K562 (cell line): ENCODE data around the gene ERAP2. TPM values are rescaled to one million over a fixed set of nuclear protein-coding genes. Genes with fewer than 3 reads are reported as not detected.

Experiments
- ARID1B ChIP-seq: fragments of 450-650 bp; IDR thresholded peaks from 2 replicates; pipeline ENCODE4 v1.6.1; 2016; ENCODE audit warnings: antibody characterized with exemption, mild to moderate bottlenecking, inconsistent platforms
- DNMT1 ChIP-seq: fragments of 450-650 bp; IDR thresholded peaks from 2 replicates; pipeline ENCODE4 v1.6.1; 2016; ENCODE audit warnings: antibody characterized with exemption, mild to moderate bottlenecking
- ELF2 ChIP-seq: fragments of 250-450 bp; sonication (Bioruptor Pico); IDR thresholded peaks from 2 replicates; pipeline ENCODE4 v1.5.0; 2021; ENCODE audit warnings: mild to moderate bottlenecking
- EP300 ChIP-seq: IDR thresholded peaks from 2 replicates; pipeline ENCODE4 v1.6.1; 2012; ENCODE audit warnings: low read length, improper control_type of control experiment
- ETV6 ChIP-seq, 3 experiments: fragments of 150-350 bp in 1 of 3; sonication (generic) in 1 of 3; formaldehyde crosslinking in 1 of 3; IDR thresholded peaks; 2 replicates each; pipeline versions ENCODE4 v1.6.1 to v1.8.0; 2014 to 2022; ENCODE audit warnings: borderline replicate concordance in 2 of 3, low read depth in 2 of 3, antibody characterized with exemption in 1 of 3, low read length in 1 of 3, mild to moderate bottlenecking in 1 of 3, missing genetic modification reagents in 1 of 3
- FOXM1 ChIP-seq, 2 experiments: fragments of 450-650 bp in 1 of 2; sonication (generic) in 1 of 2; formaldehyde crosslinking in 1 of 2; IDR thresholded peaks; 2 replicates each; pipeline versions ENCODE4 v1.6.1 to v1.9.0; 2017 to 2022; ENCODE audit warnings: low read depth in 2 of 2, mild to moderate bottlenecking in 2 of 2, missing genetic modification reagents in 1 of 2, moderate library complexity in 1 of 2
- IRF2 ChIP-seq: sonication (generic); formaldehyde crosslinking; IDR thresholded peaks from 2 replicates; pipeline ENCODE4 v1.8.1; 2022; ENCODE audit warnings: mild to moderate bottlenecking, missing genetic modification reagents
- POLR2G ChIP-seq: fragments of 200-400 bp; formaldehyde crosslinking; IDR thresholded peaks from 2 replicates; pipeline ENCODE4 v1.6.1; 2017; ENCODE audit warnings: low read depth, mild to moderate bottlenecking, antibody characterized with exemption, low read length, moderate library complexity
- POLR2H ChIP-seq: IDR thresholded peaks from 2 replicates; pipeline ENCODE4 v1.6.1; 2016; ENCODE audit warnings: missing genetic modification characterization, low read depth, mild to moderate bottlenecking, control low read depth, missing compliant biosample characterization, moderate library complexity
- SETDB1 ChIP-seq: IDR thresholded peaks from one replicate; pipeline ENCODE4 v1.6.1; 2012; ENCODE audit warnings: low read length, control low read depth, inconsistent platforms
- SREBF1 ChIP-seq: fragments of 150-350 bp; IDR thresholded peaks from 2 replicates; pipeline ENCODE4 v1.6.1; 2014; ENCODE audit warnings: antibody characterized with exemption, low read depth, low read length, borderline replicate concordance
- STAT5A ChIP-seq: IDR thresholded peaks from 2 replicates; pipeline ENCODE4 v1.6.1; 2012; ENCODE audit warnings: low read length, inconsistent platforms, borderline replicate concordance
- TAF1 ChIP-seq: IDR thresholded peaks from 2 replicates; pipeline ENCODE4 v1.6.1; 2011; ENCODE audit warnings: mild to moderate bottlenecking, low read length, moderate library complexity; ENCODE audit not compliant: insufficient read depth, control insufficient read depth, severe bottlenecking; ENCODE audit errors: extremely low read depth
- ZNF133 ChIP-seq: fragments of 250-450 bp; sonication (Bioruptor Pico); IDR thresholded peaks from 2 replicates; pipeline ENCODE4 v1.4.0; 2020; ENCODE audit warnings: mild to moderate bottlenecking
- ZNF263 ChIP-seq: sonication (generic); formaldehyde crosslinking; IDR thresholded peaks from 2 replicates; pipeline ENCODE4 v1.8.0; 2022; ENCODE audit warnings: mild to moderate bottlenecking, missing genetic modification reagents, borderline replicate concordance
- ZNF444 ChIP-seq: fragments of 250-450 bp; sonication (Bioruptor Pico); IDR thresholded peaks from 2 replicates; pipeline ENCODE4 v1.4.0; 2020; ENCODE audit warnings: mild to moderate bottlenecking, moderate library complexity
- polyA plus RNA-seq, 8 experiments: library from polyadenylated mRNA; depleted of rRNA in 4 of 8; stranded (reverse) in 5 of 8; unstranded in 3 of 8; fragments of >200 nt; fragmentation: Nextera tagmentation in 2 of 8; fragmentation: Illumina TruSeq in 1 of 8; extraction: Ambion mirVana in 2 of 8; extraction: Trizol in 1 of 8; gene quantifications; 2 replicates each; pipeline versions ENCODE4 v1.2.1 to v1.2.3, GENCODE V29; 2011 to 2014; ENCODE audit warnings: inconsistent platforms in 1 of 8, missing spikeins in 1 of 8
- total RNA-seq, 7 experiments: library from RNA; depleted of rRNA in 6 of 7; stranded (reverse); fragments of >200 nt in 6 of 7; fragmentation: Illumina TruSeq in 2 of 7; extraction: Trizol in 2 of 7; gene quantifications; 2 replicates each; pipeline versions ENCODE4 v1.2.1 to v1.2.3, GENCODE V29; 2011 to 2021; ENCODE audit warnings: low replicate concordance in 1 of 7
- TF ChIP-seq, protein P1 (sequence below): sonication (generic); formaldehyde crosslinking; IDR thresholded peaks from 2 replicates; pipeline ENCODE4 v1.8.1; 2022; ENCODE audit warnings: missing genetic modification reagents
- TF ChIP-seq, protein P2 (sequence below): sonication (generic); formaldehyde crosslinking; IDR thresholded peaks from 2 replicates; pipeline ENCODE4 v1.8.1; 2023; ENCODE audit warnings: mild to moderate bottlenecking, missing genetic modification reagents, moderate library complexity
- TF ChIP-seq, protein P3 (sequence below): fragments of 250-450 bp; sonication (Bioruptor Pico); IDR thresholded peaks from 2 replicates; pipeline ENCODE4 v1.8.0; 2022; ENCODE audit warnings: inconsistent platforms, mild to moderate bottlenecking, moderate library complexity, borderline replicate concordance
- TF ChIP-seq, protein P4 (sequence below): sonication (generic); formaldehyde crosslinking; IDR thresholded peaks from 2 replicates; pipeline ENCODE4 v1.8.0; 2022; ENCODE audit warnings: mild to moderate bottlenecking, missing genetic modification reagents, borderline replicate concordance
- TF ChIP-seq, protein P5 (sequence below): fragments of 450-650 bp; formaldehyde crosslinking; IDR thresholded peaks from 2 replicates; pipeline ENCODE4 v1.4.0; 2020; ENCODE audit warnings: mild to moderate bottlenecking

Gene ERAP2
- total and polyA plus RNA-seq, 9 of the 15 experiments (the other 6 are each of a cell fraction or from before 2014, with no cell fraction given): 0.93 to 4.0 (median 2.1) TPM

DNA sequence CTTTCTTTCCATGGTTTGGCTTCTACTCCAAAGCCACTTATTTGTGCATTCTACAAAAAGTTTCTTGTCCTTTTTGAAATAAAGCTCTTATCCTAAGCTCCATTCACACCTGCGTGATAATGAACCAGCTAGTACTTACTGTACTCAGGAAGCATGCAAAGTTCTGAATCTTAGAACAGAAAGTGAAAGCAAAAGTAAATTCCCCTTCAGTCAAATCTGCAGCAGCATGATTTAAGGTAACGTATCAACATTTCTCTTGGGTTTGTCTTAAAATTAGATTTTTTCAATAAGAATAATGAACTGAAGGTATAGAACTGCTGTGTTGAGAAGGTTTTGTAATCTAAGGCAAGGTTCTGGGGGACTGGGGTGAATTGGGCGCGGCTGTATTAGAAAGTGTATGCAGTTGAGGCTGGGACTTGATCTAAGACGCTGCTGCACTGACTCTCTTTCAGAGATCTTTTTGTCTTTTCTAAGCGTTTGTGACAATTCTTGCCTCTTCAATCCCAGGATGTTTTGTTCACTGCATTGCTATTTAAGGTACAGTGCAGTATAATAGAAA is at the start of gene ERAP2 (continued):
- TF ChIP-seq SREBF1 (no peak), POLR2G (no peak), ZNF133 (CRISPR knock-in tag) (no peak), SETDB1 (no peak), DNMT1 (no peak), FOXM1 (IDR thresholded peaks at IDR 0.05; ENCODE audit: low read depth) (peak; percentile 82), FOXM1 (CRISPR knock-in tag; IDR thresholded peaks at IDR 0.05; ENCODE audit: low read depth) (no peak), ZNF263 (CRISPR knock-in tag) (no peak), STAT5A (no peak), IRF2 (CRISPR knock-in tag) (peak; percentile 96), ZNF444 (CRISPR knock-in tag) (no peak), TAF1 (peak; percentile 34), POLR2H (no peak), ARID1B (no peak), ETV6 (IDR thresholded peaks at IDR 0.05; ENCODE audit: borderline replicate concordance in 1 of 2, low read depth in 2 of 2, low read length in 1 of 2) (no peak), ETV6 (CRISPR knock-in tag; IDR thresholded peaks at IDR 0.05; ENCODE audit: borderline replicate concordance) (no peak), EP300 (no peak), ELF2 (CRISPR knock-in tag) (no peak)
- TF ChIP-seq, protein P1, sequence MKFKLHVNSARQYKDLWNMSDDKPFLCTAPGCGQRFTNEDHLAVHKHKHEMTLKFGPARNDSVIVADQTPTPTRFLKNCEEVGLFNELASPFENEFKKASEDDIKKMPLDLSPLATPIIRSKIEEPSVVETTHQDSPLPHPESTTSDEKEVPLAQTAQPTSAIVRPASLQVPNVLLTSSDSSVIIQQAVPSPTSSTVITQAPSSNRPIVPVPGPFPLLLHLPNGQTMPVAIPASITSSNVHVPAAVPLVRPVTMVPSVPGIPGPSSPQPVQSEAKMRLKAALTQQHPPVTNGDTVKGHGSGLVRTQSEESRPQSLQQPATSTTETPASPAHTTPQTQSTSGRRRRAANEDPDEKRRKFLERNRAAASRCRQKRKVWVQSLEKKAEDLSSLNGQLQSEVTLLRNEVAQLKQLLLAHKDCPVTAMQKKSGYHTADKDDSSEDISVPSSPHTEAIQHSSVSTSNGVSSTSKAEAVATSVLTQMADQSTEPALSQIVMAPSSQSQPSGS (CRISPR knock-in tag): no peak
- TF ChIP-seq, protein P2, sequence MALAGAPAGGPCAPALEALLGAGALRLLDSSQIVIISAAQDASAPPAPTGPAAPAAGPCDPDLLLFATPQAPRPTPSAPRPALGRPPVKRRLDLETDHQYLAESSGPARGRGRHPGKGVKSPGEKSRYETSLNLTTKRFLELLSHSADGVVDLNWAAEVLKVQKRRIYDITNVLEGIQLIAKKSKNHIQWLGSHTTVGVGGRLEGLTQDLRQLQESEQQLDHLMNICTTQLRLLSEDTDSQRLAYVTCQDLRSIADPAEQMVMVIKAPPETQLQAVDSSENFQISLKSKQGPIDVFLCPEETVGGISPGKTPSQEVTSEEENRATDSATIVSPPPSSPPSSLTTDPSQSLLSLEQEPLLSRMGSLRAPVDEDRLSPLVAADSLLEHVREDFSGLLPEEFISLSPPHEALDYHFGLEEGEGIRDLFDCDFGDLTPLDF (CRISPR knock-in tag): no peak
- TF ChIP-seq, protein P3, sequence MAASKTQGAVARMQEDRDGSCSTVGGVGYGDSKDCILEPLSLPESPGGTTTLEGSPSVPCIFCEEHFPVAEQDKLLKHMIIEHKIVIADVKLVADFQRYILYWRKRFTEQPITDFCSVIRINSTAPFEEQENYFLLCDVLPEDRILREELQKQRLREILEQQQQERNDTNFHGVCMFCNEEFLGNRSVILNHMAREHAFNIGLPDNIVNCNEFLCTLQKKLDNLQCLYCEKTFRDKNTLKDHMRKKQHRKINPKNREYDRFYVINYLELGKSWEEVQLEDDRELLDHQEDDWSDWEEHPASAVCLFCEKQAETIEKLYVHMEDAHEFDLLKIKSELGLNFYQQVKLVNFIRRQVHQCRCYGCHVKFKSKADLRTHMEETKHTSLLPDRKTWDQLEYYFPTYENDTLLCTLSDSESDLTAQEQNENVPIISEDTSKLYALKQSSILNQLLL (CRISPR knock-in tag): no peak
- TF ChIP-seq, protein P4, sequence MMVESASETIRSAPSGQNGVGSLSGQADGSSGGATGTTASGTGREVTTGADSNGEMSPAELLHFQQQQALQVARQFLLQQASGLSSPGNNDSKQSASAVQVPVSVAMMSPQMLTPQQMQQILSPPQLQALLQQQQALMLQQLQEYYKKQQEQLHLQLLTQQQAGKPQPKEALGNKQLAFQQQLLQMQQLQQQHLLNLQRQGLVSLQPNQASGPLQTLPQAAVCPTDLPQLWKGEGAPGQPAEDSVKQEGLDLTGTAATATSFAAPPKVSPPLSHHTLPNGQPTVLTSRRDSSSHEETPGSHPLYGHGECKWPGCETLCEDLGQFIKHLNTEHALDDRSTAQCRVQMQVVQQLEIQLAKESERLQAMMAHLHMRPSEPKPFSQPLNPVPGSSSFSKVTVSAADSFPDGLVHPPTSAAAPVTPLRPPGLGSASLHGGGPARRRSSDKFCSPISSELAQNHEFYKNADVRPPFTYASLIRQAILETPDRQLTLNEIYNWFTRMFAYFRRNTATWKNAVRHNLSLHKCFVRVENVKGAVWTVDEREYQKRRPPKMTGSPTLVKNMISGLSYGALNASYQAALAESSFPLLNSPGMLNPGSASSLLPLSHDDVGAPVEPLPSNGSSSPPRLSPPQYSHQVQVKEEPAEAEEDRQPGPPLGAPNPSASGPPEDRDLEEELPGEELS (CRISPR knock-in tag): no peak
- TF ChIP-seq, protein P5, sequence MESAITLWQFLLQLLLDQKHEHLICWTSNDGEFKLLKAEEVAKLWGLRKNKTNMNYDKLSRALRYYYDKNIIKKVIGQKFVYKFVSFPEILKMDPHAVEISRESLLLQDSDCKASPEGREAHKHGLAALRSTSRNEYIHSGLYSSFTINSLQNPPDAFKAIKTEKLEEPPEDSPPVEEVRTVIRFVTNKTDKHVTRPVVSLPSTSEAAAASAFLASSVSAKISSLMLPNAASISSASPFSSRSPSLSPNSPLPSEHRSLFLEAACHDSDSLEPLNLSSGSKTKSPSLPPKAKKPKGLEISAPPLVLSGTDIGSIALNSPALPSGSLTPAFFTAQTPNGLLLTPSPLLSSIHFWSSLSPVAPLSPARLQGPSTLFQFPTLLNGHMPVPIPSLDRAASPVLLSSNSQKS (CRISPR knock-in tag): no peak
